Germinal center (tissue), 1 donor: Measurements from ENCODE around the gene PTK6.
"Not testable (repeated sequence)": the region's sequence is repeated elsewhere in the genome, so short reads cannot be mapped to it uniquely, and the experiment has no call there.

Experiments
- DNase-seq: peaks from one replicate; pipeline ENCODE4 v3.0.0; 2012; ENCODE audit warnings: mixed read lengths, low spot score

The PTK6 gene

DNA sequence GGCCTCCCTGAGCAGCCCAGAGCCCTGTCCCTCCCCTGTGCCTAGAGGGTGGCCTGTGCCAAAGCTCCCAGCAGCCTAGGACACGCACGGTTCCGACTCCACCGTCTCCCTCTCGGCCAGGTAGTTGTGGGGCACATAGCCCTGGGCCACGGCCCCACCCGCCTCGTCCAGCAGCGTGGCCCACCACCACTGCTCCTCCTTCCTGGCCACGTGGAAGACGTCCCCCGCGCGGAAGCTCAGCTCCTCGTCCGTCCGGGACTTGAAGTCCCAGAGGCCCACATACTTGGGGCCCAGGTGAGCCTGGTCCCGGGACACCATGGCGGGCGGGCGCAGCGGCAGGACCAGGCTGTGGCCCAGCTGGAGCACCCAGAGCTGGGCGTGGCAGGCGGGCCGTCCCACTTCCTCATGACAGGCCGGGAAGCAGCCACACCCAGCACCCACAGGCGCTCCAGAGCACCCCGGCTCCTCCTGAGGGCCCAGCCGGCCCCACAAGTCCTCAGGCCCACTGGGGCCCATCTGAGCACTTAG lies at the start of gene PTK6:
Gene PTK6, minus strand, starts transcription at position 380 of the 528 bp plus-strand sequence. Its CDS starts 62 bp downstream, at position 318.
- DNase-seq: peak; percentile 73

GRCh38 chr20:63586797-63587196 lies 49.6 kb upstream of the PTK6 start:
- DNase-seq: no peak

DNA sequence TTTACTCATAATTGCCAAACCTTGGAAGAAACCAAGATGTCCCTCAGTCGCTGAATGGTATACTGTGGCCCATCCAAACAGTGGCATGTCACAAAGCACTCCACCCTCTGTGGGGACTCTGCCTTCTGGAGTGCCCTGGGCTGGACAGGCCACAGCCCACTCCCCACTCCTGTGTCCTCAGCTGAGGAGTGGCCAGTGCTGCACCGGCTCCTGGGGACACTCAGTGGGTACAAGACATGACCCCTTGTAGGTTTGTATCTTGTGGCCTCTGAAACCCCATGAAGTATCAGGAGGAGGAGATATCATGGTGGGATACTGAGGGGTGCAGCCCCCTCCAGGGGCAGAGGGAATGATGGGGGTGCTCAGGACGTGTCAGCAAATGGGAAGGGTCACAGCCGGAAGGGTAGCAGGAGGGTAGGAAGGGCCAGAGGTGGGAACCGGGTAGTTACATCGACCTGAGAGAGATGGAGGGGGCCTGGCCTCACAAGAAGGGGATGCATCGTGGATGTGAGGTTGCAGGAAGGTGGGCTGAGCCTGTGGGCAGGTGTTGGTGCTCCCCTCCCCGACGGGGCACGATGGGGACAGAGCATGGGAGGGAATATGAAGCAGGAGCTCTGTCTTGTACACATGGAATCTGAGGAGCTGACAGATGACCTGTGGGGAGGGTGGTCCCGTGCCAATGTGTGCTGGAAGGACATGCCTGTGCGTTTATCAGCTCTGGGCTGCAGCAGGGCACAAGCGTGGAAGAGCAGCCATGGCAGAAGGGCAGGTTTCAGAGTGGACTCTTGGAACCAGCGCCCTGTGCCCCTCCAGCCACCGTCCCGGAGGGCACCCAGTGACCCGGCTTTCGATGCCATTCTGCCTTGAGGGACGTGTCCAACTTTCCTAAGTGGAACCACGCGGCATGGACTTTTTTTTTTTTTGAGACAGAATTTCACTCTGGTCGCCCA lies 48.7 kb upstream of the PTK6 start:
- DNase-seq: no peak

DNA sequence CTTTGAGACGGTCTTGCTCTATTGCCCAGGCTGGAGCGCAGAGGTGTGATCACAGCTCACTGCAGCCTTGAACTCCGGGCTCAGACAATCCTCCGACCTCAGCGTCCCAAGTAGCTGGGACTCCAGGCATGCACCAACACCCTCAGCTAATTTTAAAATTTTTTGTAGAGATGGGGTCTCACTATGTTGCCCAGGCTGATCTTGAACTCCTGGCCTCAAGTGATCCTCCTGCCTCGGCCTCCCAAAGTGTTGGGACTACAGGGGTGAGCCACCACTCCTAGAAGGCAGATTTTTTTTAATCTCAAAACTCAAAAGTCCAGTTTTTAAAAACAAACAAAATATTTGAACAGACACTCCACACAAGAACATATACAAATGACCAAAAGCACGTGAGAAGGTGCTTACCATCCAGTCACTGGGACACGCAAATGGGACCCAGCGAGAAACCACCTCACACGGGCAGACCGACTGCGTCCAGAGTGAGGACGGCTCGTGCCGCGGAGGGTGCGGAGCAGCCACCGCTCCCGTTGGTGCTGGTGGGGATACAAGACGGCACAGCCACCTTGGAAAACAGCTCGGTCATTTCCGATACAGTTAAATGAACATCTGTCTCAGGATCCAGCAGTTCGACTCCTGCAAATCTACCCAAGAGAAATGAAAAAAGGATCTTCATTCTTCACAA lies 45.3 kb upstream of the PTK6 start:
- no peak for DNase-seq

- peak; percentile 48 for DNase-seq
Measured at GRCh38 chr20:63580796-63581461, 43.8 kb upstream of the PTK6 start.

- no peak for DNase-seq
Measured at GRCh38 chr20:63579017-63579694, 42.0 kb upstream of the PTK6 start.

- no peak for DNase-seq
Measured at GRCh38 chr20:63578224-63579016, 41.2 kb upstream of the PTK6 start.

DNA sequence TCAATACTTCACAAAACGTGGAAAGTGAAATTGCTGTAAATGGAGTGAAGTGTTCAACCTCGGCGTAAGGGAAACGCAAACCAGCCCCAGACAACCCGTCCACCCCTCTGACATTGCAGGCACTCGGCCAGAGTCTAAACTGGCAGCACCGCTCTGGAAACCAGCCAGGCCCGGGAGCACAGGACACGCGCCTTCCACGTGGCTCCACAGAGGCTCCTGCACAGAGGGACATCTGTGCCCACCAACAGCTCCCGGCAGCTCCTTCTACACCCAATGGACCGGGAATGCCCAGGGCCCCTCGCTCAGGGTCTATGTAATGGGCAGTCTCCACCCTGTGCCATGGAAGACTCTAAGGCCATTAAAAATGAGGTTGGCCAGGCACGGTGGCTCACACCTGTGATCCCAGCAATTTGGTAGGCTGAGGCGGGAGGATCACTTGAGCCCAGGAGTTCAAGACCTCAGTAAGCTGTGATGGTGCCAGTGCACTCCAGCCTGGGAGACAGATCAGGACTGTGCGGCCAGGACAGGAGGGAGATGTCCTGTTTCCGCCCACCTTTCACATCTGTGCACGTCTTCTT lies 40.2 kb upstream of the PTK6 start:
- DNase-seq: no peak

- no peak for DNase-seq
Measured at GRCh38 chr20:63576311-63576710, 39.1 kb upstream of the PTK6 start.

DNA sequence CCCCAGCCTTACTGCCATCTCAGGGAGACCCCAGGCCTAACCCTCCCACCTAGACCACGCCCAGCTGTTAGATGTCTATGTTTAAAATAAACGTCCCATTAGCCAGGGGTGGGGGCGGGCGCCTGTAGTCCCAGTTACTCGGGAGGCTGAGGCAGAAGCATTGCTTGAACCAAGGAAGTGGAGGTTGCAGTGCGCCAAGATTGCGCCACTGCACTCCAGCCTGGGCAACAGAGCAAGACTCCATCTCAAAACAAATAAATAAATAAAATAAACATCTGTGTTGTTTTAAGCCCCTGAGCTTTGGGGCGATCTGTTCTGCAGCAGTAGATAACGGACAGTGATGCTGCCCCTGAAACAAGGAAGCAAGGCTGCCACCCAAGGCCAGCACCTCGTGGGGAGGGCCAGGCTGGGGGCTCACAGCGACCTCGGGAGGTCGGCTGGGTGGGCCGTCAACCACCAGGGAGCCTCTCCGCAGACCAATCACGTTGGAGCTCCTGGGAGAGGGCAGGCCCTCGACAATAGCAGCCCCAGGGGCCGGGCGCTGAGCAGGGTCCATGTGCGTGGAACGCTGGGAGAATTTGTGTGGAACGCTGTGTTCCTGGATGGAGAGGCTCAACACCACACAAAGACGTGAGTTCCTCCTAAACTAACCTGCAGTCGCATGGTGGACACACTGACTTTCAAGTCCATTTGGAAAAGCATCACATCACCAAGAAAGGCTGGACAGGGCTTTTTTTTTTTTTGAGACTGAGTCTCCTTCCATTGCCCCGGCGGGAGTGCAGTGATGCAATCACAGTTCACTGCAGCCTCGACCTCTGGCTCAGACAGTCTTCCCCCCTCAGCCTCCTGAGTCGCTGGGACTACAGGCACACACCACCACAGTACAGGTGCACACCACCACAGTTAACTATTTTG lies 37.9 kb upstream of the PTK6 start:
- DNase-seq: no peak

- peak; percentile 83 for DNase-seq
Measured at GRCh38 chr20:63574156-63574828, 37.1 kb upstream of the PTK6 start, which contains the start of gene HELZ2. Gene HELZ2, minus strand, starts transcription at chr20:63574239. Its CDS starts 1,854 bp downstream, at chr20:63572385.

DNA sequence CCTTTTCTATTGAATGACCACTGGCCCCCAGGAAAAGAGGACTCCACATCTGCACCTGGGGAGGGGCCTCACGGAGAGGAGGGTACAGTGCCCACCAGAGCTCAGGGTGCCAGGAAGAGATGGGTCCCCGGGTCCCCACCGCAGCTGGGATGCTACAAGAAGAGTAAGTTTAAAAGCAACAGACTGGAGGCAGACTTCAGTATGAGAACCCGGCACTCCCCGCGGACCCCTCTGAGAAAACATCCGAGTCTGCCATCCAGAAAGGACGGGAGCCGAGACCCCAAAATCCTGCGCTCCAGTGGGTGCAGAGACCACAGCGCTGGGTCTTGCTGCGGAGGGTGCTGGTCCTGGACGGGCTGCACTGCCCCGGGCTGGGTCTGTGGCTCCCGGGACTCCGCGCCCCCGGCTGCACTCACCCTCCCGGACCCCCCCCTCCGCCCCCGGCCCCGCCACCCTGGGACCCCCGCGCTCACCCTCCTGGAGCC lies 36.5 kb upstream of the PTK6 start:
- no peak for DNase-seq

DNA sequence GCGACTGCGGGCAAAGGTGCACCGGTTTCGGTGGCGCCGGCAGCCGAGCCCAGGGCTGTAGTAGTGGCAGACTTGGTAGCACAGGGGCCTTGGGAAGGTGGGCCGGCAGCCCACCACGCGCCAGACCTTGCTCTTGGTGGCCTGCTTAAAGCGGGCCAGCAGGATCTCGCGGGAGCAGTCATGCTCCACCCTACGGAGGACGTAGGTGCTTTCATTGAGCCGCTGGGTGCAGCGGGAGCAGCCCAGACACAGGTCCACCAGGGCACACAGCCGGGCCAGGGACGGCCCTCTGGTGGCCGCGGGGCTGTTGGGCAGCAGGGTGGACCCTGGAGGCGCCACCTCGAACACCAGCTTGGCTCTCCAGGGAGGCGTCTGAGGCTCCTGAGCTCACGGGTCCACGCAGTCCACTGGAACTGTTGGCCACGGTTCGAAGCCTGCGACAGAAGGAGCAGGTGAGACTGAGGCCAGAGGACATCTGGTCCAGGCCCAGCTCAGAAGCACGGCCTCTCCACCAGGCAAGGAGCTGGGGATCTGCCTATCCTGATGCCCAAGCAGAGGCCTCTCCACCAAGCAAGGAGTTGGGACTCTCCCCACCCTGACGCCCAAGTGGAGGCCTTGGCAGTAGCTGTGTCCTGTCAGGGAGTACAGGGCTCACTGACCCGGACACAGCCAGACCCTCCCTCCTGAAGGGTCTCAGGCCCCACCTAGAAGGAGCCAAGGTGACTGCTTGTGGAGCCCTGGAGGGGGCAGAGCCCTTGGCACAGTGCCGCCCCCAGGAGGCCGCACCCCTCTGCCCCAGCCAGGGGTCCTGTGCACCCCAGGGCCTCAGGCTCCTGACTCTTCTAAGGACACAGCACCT lies 35.8 kb upstream of the PTK6 start:
- DNase-seq: no peak

- no peak for DNase-seq
Measured at GRCh38 chr20:63572071-63572787, 35.1 kb upstream of the PTK6 start.

GRCh38 chr20:63571087-63571478 lies 33.9 kb upstream of the PTK6 start:
- not testable (repeated sequence) for DNase-seq

GRCh38 chr20:63570281-63571086 lies 33.3 kb upstream of the PTK6 start:
- no peak for DNase-seq
